ENCODE data around the gene UST. TPM values are rescaled to one million over a fixed set of nuclear protein-coding genes. Genes with fewer than 3 reads are reported as not detected.

UST gene
- total RNA-seq, 4 donors from 2014 or later = 2.9 to 12.0 (median 5.7) TPM

GRCh38 chr6:148979014-148979901 is 232.4 kb downstream of the UST start:
- H3K27ac ChIP-seq = no peak overlapping the region

GRCh38 chr6:148980234-148980633 is 233.4 kb downstream of the UST start:
- 84 to 85% methylated on average over 3 of the region's 3 CpGs for WGBS, 2 donors
- TF ChIP-seq CTCF (IDR thresholded peaks at IDR 0.05) (no peak), POLR2A (IDR thresholded peaks at IDR 0.05) (no peak)
- intact Hi-C loops (cut with DNase I) = no loop called here

More at GRCh38 chr6:148979014-148979901, 232.4 kb downstream of the UST start:
- TF ChIP-seq CTCF (IDR thresholded peaks at IDR 0.05) = no peak
- no peak for TF ChIP-seq POLR2A (IDR thresholded peaks at IDR 0.05)
- intact Hi-C loops (cut with DNase I) = no loop called here
- Histone ChIP-seq H3K4me1 (no peaks in the 10 kb centered on the region), H3K4me3 (no peak overlapping the region), H3K36me3 (no peaks in the 10 kb centered on the region), H3K27me3 (no peaks in the 10 kb centered on the region), H3K9me3 (no peaks in the 10 kb centered on the region)
- no peak for DNase-seq
- WGBS, 2 donors = 67 to 76% methylated on average over 7 of the region's 7 CpGs

GRCh38 chr6:148981515-148981914 is 234.7 kb downstream of the UST start:
- Histone ChIP-seq H3K27ac (no peak overlapping the region), H3K36me3 (no peaks in the 10 kb centered on the region), H3K4me3 (no peak overlapping the region), H3K27me3 (no peaks in the 10 kb centered on the region), H3K4me1 (no peaks in the 10 kb centered on the region), H3K9me3 (no peaks in the 10 kb centered on the region)
- no peak for DNase-seq
- no peak for TF ChIP-seq POLR2A (IDR thresholded peaks at IDR 0.05)
- TF ChIP-seq CTCF (IDR thresholded peaks at IDR 0.05) = no peak
- WGBS, 2 donors = 82 to 94% methylated on average over 3 of the region's 3 CpGs
- intact Hi-C loops (cut with DNase I) = no loop called here

More at GRCh38 chr6:148980234-148980633, 233.4 kb downstream of the UST start:
- Histone ChIP-seq H3K4me3 (no peak overlapping the region), H3K9me3 (no peaks in the 10 kb centered on the region), H3K36me3 (no peaks in the 10 kb centered on the region), H3K27ac (no peak overlapping the region), H3K4me1 (no peaks in the 10 kb centered on the region), H3K27me3 (no peaks in the 10 kb centered on the region)
- no peak for DNase-seq

- intact Hi-C loops (cut with DNase I) = no loop called here
- no peaks in the 10 kb centered on the region for H3K9me3 ChIP-seq
- no peaks in the 10 kb centered on the region for H3K36me3 ChIP-seq
- 90 to 95% methylated on average over 9 of the region's 9 CpGs for WGBS, 2 donors
- H3K4me1 ChIP-seq = no peaks in the 10 kb centered on the region
- no peak overlapping the region for H3K27ac ChIP-seq
- H3K27me3 ChIP-seq = no peaks in the 10 kb centered on the region
- no peak for DNase-seq
- no peak for TF ChIP-seq POLR2A (IDR thresholded peaks at IDR 0.05)
- no peak for TF ChIP-seq CTCF (IDR thresholded peaks at IDR 0.05)
- no peak overlapping the region for H3K4me3 ChIP-seq
Measured at GRCh38 chr6:148983101-148983761, 236.4 kb downstream of the UST start.

GRCh38 chr6:148983966-148984365 is 237.1 kb downstream of the UST start:
- no peak for DNase-seq
- Histone ChIP-seq H3K36me3 (no peaks in the 10 kb centered on the region), H3K4me1 (no peaks in the 10 kb centered on the region), H3K27ac (no peak overlapping the region), H3K9me3 (no peaks in the 10 kb centered on the region), H3K27me3 (no peaks in the 10 kb centered on the region), H3K4me3 (no peak overlapping the region)
- intact Hi-C loops (cut with DNase I) = no loop called here
- TF ChIP-seq CTCF (IDR thresholded peaks at IDR 0.05) (no peak), POLR2A (IDR thresholded peaks at IDR 0.05) (no peak)
- 74 to 93% methylated on average over 2 of the region's 2 CpGs for WGBS, 2 donors

Data from esophagus squamous epithelium (tissue), 5 donors.